Measurements from ENCODE around the gene CRACR2B. TPM values are rescaled to one million over a fixed set of nuclear protein-coding genes. Genes with fewer than 3 reads are reported as not detected.

Gene CRACR2B
- total and polyA plus RNA-seq, 2 of the 13 experiments (the other 11 are each of a cell fraction or from before 2014, with no cell fraction given): 14.9 to 21.0 TPM

DNA sequence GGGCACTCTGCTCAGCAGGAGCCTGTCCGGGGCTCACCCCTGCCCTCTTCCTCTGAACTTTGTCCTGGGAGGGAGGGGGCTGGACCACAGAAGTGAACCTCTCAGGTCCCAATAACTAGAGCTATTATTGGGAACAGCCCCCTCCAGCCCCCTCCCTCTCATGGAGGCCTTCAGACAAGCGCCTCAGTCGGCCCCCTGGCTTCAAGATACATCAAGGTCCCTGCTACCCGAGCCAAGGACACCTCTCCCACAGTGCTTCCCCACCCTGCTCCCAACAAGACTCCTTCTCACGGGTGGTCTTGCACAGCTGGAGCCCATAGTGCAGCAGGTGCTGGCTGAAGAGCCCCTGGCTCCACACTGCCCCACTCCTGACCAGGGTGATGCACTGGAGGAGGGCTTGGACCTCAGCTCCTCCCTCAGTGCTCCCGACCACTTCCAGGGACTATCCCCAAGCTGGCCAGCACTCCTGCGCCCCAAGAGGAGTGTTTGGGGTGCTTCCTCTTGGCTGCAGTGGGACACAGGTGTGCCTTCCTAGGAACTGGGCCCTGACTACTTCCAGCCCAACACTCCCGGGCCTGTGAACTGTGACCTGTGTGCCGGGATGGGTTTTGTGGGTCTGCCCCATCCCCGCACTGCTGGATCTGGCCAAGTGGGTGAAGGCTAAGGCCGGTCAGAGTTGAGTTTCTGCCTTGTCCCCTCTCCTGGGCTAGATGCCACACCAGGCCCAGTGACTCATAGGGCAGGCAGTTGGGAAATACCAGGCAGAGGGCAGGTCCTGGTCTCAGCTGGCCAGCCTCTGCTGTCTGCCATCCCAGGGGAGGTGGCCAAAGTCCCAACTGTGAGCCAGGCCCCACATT, 6.8 kb upstream of the CRACR2B start (continued):
- TF ChIP-seq HHEX (CRISPR knock-in tag; IDR thresholded peaks at IDR 0.05) (no peak), KLF11 (CRISPR knock-in tag; IDR thresholded peaks at IDR 0.05) (no peak), CHD4 (IDR thresholded peaks at IDR 0.05; ENCODE audit: borderline replicate concordance, low read length) (no peak), FOXP1 (IDR thresholded peaks at IDR 0.05) (no peak), FOXP1 (CRISPR knock-in tag; IDR thresholded peaks at IDR 0.05) (no peak), SMAD9 (CRISPR knock-in tag; IDR thresholded peaks at IDR 0.05) (no peak), ZSCAN30 (CRISPR knock-in tag; IDR thresholded peaks at IDR 0.05) (no peak), ZNF10 (CRISPR knock-in tag; IDR thresholded peaks at IDR 0.05; ENCODE audit: borderline replicate concordance, low read depth) (no peak), YEATS4 (CRISPR knock-in tag; IDR thresholded peaks at IDR 0.05; ENCODE audit: borderline replicate concordance) (no peak), RFX5 (IDR thresholded peaks at IDR 0.05; ENCODE audit: low read depth, low read length) (no peak), XRCC5 (optimal IDR thresholded peaks at IDR 0.05; ENCODE audit: low read length) (peak; percentile 32), SALL1 (CRISPR knock-in tag; IDR thresholded peaks at IDR 0.05) (no peak), ZNF644 (CRISPR knock-in tag; IDR thresholded peaks at IDR 0.05; ENCODE audit: low read depth) (no peak), BHLHE40 (IDR thresholded peaks at IDR 0.05; ENCODE audit: low read length) (no peak), ZBTB20 (CRISPR knock-in tag; IDR thresholded peaks at IDR 0.05; ENCODE audit: borderline replicate concordance, low read depth) (no peak), AHR (CRISPR knock-in tag; IDR thresholded peaks at IDR 0.05) (no peak), TBX2 (CRISPR knock-in tag; IDR thresholded peaks at IDR 0.05; ENCODE audit: borderline replicate concordance) (no peak)
- TF ChIP-seq, protein P1, sequence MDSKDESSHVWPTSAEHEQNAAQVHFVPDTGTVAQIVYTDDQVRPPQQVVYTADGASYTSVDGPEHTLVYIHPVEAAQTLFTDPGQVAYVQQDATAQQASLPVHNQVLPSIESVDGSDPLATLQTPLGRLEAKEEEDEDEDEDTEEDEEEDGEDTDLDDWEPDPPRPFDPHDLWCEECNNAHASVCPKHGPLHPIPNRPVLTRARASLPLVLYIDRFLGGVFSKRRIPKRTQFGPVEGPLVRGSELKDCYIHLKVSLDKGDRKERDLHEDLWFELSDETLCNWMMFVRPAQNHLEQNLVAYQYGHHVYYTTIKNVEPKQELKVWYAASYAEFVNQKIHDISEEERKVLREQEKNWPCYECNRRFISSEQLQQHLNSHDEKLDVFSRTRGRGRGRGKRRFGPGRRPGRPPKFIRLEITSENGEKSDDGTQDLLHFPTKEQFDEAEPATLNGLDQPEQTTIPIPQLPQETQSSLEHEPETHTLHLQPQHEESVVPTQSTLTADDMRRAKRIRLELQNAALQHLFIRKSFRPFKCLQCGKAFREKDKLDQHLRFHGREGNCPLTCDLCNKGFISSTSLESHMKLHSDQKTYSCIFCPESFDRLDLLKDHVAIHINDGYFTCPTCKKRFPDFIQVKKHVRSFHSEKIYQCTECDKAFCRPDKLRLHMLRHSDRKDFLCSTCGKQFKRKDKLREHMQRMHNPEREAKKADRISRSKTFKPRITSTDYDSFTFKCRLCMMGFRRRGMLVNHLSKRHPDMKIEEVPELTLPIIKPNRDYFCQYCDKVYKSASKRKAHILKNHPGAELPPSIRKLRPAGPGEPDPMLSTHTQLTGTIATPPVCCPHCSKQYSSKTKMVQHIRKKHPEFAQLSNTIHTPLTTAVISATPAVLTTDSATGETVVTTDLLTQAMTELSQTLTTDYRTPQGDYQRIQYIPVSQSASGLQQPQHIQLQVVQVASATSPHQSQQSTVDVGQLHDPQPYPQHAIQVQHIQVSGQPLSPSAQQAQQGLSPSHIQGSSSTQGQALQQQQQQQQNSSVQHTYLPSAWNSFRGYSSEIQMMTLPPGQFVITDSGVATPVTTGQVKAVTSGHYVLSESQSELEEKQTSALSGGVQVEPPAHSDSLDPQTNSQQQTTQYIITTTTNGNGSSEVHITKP (CRISPR knock-in tag; IDR thresholded peaks at IDR 0.05; ENCODE audit: low read depth): no peak
- TF ChIP-seq, protein P2, sequence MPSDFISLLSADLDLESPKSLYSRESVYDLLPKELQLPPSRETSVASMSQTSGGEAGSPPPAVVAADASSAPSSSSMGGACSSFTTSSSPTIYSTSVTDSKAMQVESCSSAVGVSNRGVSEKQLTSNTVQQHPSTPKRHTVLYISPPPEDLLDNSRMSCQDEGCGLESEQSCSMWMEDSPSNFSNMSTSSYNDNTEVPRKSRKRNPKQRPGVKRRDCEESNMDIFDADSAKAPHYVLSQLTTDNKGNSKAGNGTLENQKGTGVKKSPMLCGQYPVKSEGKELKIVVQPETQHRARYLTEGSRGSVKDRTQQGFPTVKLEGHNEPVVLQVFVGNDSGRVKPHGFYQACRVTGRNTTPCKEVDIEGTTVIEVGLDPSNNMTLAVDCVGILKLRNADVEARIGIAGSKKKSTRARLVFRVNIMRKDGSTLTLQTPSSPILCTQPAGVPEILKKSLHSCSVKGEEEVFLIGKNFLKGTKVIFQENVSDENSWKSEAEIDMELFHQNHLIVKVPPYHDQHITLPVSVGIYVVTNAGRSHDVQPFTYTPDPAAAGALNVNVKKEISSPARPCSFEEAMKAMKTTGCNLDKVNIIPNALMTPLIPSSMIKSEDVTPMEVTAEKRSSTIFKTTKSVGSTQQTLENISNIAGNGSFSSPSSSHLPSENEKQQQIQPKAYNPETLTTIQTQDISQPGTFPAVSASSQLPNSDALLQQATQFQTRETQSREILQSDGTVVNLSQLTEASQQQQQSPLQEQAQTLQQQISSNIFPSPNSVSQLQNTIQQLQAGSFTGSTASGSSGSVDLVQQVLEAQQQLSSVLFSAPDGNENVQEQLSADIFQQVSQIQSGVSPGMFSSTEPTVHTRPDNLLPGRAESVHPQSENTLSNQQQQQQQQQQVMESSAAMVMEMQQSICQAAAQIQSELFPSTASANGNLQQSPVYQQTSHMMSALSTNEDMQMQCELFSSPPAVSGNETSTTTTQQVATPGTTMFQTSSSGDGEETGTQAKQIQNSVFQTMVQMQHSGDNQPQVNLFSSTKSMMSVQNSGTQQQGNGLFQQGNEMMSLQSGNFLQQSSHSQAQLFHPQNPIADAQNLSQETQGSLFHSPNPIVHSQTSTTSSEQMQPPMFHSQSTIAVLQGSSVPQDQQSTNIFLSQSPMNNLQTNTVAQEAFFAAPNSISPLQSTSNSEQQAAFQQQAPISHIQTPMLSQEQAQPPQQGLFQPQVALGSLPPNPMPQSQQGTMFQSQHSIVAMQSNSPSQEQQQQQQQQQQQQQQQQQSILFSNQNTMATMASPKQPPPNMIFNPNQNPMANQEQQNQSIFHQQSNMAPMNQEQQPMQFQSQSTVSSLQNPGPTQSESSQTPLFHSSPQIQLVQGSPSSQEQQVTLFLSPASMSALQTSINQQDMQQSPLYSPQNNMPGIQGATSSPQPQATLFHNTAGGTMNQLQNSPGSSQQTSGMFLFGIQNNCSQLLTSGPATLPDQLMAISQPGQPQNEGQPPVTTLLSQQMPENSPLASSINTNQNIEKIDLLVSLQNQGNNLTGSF (CRISPR knock-in tag; IDR thresholded peaks at IDR 0.05): no peak
- TF ChIP-seq, protein P3, sequence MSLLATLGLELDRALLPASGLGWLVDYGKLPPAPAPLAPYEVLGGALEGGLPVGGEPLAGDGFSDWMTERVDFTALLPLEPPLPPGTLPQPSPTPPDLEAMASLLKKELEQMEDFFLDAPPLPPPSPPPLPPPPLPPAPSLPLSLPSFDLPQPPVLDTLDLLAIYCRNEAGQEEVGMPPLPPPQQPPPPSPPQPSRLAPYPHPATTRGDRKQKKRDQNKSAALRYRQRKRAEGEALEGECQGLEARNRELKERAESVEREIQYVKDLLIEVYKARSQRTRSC (CRISPR knock-in tag; IDR thresholded peaks at IDR 0.05; ENCODE audit: low read depth): no peak

Measured in HepG2 (cell line).